NCI-H2107 treated with DMSO at 0.1 percent for 48 hours (cell line): ENCODE measurements around the gene INAFM2.

Source experiments
- DNase-seq: peaks from one replicate; lab custom pipeline; 2025; ENCODE audit not compliant: unreplicated experiment; lab: John Stamatoyannopoulos, UW

The INAFM2 gene

GRCh38 chr15:40287505-40287904, 36.0 kb upstream of the INAFM2 start:
- DNase-seq: no peak

- no peak for DNase-seq
These were observed 35.5 kb upstream of the INAFM2 start for GRCh38 chr15:40287968-40288367.

GRCh38 chr15:40289140-40289775, 34.2 kb upstream of the INAFM2 start:
- peak; percentile 60 for DNase-seq

GRCh38 chr15:40290545-40290917, 33.0 kb upstream of the INAFM2 start:
- DNase-seq: no peak

- no peak for DNase-seq
These were observed 32.4 kb upstream of the INAFM2 start for GRCh38 chr15:40290918-40291574.

- DNase-seq: no peak
These were observed 31.2 kb upstream of the INAFM2 start for GRCh38 chr15:40292246-40292645.

- no peak for DNase-seq
These were observed 30.5 kb upstream of the INAFM2 start for GRCh38 chr15:40293006-40293405.

GRCh38 chr15:40293905-40294895, 29.3 kb upstream of the INAFM2 start:
- DNase-seq: no peak

GRCh38 chr15:40295297-40295696, 28.2 kb upstream of the INAFM2 start:
- DNase-seq: no peak

GRCh38 chr15:40295877-40296560, 27.5 kb upstream of the INAFM2 start:
- no peak for DNase-seq

- no peak for DNase-seq
These were observed 26.8 kb upstream of the INAFM2 start for GRCh38 chr15:40296561-40297230.

GRCh38 chr15:40297356-40297755, 26.1 kb upstream of the INAFM2 start:
- no peak for DNase-seq

- no peak for DNase-seq
These were observed 25.1 kb upstream of the INAFM2 start for GRCh38 chr15:40298216-40298935.

- DNase-seq: no peak
These were observed 23.1 kb upstream of the INAFM2 start for GRCh38 chr15:40300367-40300766.

GRCh38 chr15:40300771-40301170, 22.7 kb upstream of the INAFM2 start:
- no peak for DNase-seq

- DNase-seq: no peak
These were observed 21.9 kb upstream of the INAFM2 start for GRCh38 chr15:40301467-40302179.

- DNase-seq: no peak
These were observed 21.1 kb upstream of the INAFM2 start for GRCh38 chr15:40302288-40302886.

GRCh38 chr15:40302981-40303380, 20.5 kb upstream of the INAFM2 start:
- DNase-seq: no peak

- no peak for DNase-seq
These were observed 19.9 kb upstream of the INAFM2 start for GRCh38 chr15:40303576-40303975.
